Amygdala (tissue), 56 donors: ENCODE data around the gene RPUSD3.
"Not testable (repeated sequence)": the region's sequence is repeated elsewhere in the genome, so short reads cannot be mapped to it uniquely, and the experiment has no call there.

ENCODE experiments used
- DNase-seq, 56 donors: peaks; one replicate each; lab custom pipeline; 2025; lab: John Stamatoyannopoulos, UW

RPUSD3 gene

GRCh38 chr3:9866639-9867038 is 22.8 kb upstream of the RPUSD3 start:
- DNase-seq: no peak

- DNase-seq: peak in 1 of 56 donors; percentile 5
These were observed 21.4 kb upstream of the RPUSD3 start for GRCh38 chr3:9865125-9865637.

- DNase-seq: peak in 52 of 56 donors; percentile 23 to 91 (median 52)
These were observed 20.6 kb upstream of the RPUSD3 start for GRCh38 chr3:9864200-9864927.

GRCh38 chr3:9863058-9863772 is 19.4 kb upstream of the RPUSD3 start:
- DNase-seq: no peak

GRCh38 chr3:9862391-9863057 is 18.7 kb upstream of the RPUSD3 start:
- DNase-seq: no peak

- no peak for DNase-seq
These were observed 17.9 kb upstream of the RPUSD3 start for GRCh38 chr3:9861626-9862130.

GRCh38 chr3:9861201-9861600 is 17.4 kb upstream of the RPUSD3 start:
- DNase-seq: no peak

- no peak for DNase-seq
These were observed 15.8 kb upstream of the RPUSD3 start for GRCh38 chr3:9859530-9860025.

GRCh38 chr3:9855594-9855993 is 11.8 kb upstream of the RPUSD3 start:
- no peak for DNase-seq

GRCh38 chr3:9854291-9854940 is 10.6 kb upstream of the RPUSD3 start:
- not testable (repeated sequence) for DNase-seq

- DNase-seq: no peak
These were observed 8.7 kb upstream of the RPUSD3 start for GRCh38 chr3:9852528-9852927.

- peak in 1 of 56 donors; percentile 42 for DNase-seq
These were observed 8.1 kb upstream of the RPUSD3 start for GRCh38 chr3:9851926-9852325.

- peak in 7 of 56 donors; percentile 5 to 27 (median 13) for DNase-seq
These were observed 7.6 kb upstream of the RPUSD3 start for GRCh38 chr3:9851383-9851782.

GRCh38 chr3:9848860-9849259 is 5.1 kb upstream of the RPUSD3 start:
- peak in 1 of 56 donors; percentile 6 for DNase-seq

GRCh38 chr3:9847870-9848269 is 4.1 kb upstream of the RPUSD3 start:
- DNase-seq: not testable (repeated sequence)

- no peak for DNase-seq
These were observed 3.2 kb upstream of the RPUSD3 start for GRCh38 chr3:9846931-9847488.

- no peak for DNase-seq
These were observed 2.4 kb upstream of the RPUSD3 start for GRCh38 chr3:9846231-9846630.

GRCh38 chr3:9841015-9841414 is 2.8 kb downstream of the RPUSD3 start:
- no peak for DNase-seq

GRCh38 chr3:9838856-9839255 is 5.0 kb downstream of the RPUSD3 start:
- no peak for DNase-seq
